Transverse colon (tissue), 3 donors: ENCODE measurements around the gene PRKCQ.

Experiments used
- POLR2A ChIP-seq: fragments of 450-650 bp; IDR thresholded peaks from one replicate; pipeline ENCODE4 v1.6.1; 2016; ENCODE audit warnings: antibody characterized with exemption, mild to moderate bottlenecking, moderate library complexity
- TF ChIP-seq, protein P1 (sequence below), 5 experiments: fragments of 200-600 bp in 3 of 5; fragments of 450-650 bp in 2 of 5; sonication (generic) in 3 of 5; IDR thresholded peaks; 1 replicate in 2 of 5; 2 replicates in 3 of 5; pipeline ENCODE4 v1.5.1; 2016 to 2017; ENCODE audit warnings: antibody characterized with exemption in 5 of 5, inconsistent platforms in 3 of 5, mild to moderate bottlenecking in 2 of 5, moderate library complexity in 1 of 5

GRCh38 chr10:6518791-6519429 is 61.2 kb downstream of the PRKCQ start:
- TF ChIP-seq, protein P1, sequence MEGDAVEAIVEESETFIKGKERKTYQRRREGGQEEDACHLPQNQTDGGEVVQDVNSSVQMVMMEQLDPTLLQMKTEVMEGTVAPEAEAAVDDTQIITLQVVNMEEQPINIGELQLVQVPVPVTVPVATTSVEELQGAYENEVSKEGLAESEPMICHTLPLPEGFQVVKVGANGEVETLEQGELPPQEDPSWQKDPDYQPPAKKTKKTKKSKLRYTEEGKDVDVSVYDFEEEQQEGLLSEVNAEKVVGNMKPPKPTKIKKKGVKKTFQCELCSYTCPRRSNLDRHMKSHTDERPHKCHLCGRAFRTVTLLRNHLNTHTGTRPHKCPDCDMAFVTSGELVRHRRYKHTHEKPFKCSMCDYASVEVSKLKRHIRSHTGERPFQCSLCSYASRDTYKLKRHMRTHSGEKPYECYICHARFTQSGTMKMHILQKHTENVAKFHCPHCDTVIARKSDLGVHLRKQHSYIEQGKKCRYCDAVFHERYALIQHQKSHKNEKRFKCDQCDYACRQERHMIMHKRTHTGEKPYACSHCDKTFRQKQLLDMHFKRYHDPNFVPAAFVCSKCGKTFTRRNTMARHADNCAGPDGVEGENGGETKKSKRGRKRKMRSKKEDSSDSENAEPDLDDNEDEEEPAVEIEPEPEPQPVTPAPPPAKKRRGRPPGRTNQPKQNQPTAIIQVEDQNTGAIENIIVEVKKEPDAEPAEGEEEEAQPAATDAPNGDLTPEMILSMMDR (IDR thresholded peaks at IDR 0.05): no peak
- no peak for TF ChIP-seq POLR2A
